ENCODE data around the gene NAALADL2.

The NAALADL2 gene

DNA sequence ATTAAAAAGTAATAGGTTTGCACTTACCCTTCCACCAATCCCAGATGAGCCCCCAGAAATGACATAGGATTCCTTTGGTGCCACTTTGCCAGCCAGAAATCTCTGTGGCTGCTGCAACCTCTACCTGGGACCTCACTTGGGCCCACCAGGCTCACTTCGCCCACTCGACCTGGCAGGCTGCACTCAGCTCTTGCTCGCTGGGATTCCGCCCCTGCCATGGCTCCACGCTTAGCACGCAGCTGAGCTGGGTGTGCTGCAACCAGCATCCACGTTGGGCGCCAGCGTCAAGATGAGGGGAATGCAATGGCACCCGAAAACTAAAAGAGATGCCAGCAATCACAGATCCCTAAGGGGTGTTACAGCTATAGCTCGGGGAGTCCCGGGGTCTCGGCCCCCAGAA is 761.0 kb downstream of the NAALADL2 start:
- no peak for DNase-seq

GRCh38 chr3:175620532-175620931 is 761.4 kb downstream of the NAALADL2 start:
- no peak for DNase-seq

- DNase-seq: no peak
Measured at GRCh38 chr3:175640958-175641357, 781.8 kb downstream of the NAALADL2 start.

- no peak for DNase-seq
Measured at GRCh38 chr3:175646865-175647264, 787.7 kb downstream of the NAALADL2 start.

GRCh38 chr3:175648899-175649298 is 789.8 kb downstream of the NAALADL2 start:
- DNase-seq: no peak

GRCh38 chr3:175651716-175652115 is 792.6 kb downstream of the NAALADL2 start:
- no peak for DNase-seq

GRCh38 chr3:175655351-175655750 is 796.2 kb downstream of the NAALADL2 start:
- DNase-seq: no peak

DNA sequence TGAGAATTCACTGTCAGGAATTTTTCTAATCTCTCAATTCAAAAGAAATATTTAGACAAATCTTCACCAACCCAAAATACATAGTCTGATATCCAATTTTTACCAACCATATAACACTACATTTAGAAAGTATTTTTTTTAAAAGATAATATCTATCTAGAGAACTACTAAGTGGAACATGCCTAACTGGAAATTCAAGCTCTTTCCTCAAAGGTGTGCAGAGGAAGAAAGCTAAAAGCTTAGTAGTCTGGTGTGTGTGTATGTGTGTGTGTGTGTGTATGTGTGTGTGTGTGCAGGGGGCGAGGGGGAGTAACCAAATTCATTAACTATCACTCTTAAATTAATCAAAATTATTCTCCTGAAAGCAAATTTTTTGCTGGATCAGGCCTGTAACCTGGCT is 797.3 kb downstream of the NAALADL2 start:
- no peak for DNase-seq

- no peak for DNase-seq
Measured at GRCh38 chr3:175659670-175660350, 800.7 kb downstream of the NAALADL2 start.

DNA sequence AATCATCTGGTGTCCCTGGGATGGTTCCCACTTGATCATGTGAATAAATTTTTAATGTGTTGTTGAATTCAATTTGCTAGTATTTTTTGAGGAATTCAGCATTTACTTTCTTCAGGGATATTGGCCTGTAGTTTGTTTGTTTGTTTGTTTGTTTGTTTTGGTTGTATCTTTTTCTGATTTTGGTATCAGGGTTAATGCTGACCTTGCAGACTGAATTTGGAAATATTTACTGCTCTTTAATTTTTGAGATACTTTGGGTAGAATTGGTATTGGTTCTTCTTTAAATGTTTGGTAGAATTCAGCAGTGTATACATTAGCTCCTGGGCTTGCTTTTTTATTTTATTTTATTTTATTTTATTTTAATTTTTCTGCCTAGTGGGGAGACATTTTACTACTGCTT is 803.7 kb downstream of the NAALADL2 start:
- no peak for DNase-seq

DNA sequence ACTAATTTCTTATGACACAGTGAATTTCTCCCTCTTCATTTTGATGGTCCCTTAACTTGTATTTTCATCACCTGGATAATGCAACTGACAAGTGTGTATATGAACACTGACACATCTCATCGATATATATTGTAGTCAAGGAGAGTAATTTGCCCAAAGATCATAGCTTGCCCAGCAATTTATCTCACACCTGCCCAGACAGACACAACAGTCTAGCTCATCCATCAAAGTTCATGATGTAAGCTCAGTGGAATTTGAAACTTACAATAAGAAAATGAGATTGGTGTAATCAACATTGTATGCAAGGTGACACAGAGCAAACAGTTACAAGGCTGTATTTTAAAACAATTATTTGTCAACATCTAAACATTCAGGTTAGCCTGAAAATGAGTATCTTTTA is 805.8 kb downstream of the NAALADL2 start:
- no peak for DNase-seq

DNA sequence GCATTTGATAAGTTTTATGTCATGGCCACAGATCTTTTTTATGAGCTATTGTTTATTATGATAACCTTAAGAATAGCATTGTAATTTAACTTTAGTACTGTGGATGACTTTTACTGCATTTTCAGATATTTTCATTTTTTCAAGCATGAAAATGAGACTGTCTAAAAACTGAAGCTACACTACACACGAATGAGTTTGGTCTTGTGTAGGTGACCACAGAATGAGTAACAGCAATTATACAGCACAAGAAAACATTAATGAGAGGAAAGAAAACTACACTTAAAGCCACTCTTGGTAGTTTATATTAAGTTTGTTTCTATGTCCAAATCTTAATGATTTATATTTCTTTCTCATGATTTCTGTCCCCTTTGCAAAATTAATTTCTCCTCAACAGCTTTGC is 809.2 kb downstream of the NAALADL2 start:
- DNase-seq: no peak

DNA sequence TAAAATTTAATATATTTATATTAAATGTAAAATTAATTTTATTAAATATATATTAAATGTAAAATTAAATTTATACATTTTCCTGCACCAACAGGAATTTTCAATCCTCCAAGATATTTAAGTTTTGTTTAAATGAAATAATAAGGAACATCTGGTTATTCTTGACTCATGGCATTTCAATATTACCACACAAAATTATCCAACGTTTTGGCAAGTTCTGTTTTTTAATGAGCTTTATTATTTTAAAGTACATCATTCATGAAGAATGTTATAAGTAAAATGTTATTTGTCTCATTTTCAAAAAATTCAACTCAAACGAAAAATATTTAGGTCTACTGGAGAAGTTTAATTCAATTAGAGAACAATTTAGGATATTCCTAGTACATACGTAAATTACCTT is 811.4 kb downstream of the NAALADL2 start:
- no peak for DNase-seq

DNA sequence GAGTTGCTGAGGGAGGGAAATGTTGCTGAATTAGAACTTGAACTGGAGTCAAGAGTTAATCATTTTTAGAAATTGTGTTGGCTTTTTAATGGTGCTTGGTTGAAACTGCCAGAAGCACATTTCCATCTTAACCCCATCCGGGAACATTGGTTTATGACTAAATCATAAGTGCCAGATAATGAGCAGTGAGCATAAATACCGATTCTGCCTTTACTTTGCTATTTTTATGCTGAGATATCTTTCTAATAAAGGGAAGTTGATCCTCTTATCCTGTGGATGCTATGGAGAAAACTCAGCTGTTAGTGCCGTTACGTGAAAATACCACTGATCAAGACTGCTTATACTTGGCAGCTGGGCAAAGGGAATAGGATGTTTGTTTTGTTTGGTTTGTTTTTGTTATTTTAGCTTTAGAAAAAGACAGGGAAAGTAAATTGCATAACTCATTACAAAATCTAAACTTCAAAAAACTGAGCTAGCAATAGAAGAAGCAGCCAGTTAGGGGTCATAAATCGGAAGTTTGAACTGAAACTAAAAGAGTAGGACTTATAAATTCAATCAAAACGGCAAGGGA is 813.1 kb downstream of the NAALADL2 start:
- no peak for DNase-seq

DNA sequence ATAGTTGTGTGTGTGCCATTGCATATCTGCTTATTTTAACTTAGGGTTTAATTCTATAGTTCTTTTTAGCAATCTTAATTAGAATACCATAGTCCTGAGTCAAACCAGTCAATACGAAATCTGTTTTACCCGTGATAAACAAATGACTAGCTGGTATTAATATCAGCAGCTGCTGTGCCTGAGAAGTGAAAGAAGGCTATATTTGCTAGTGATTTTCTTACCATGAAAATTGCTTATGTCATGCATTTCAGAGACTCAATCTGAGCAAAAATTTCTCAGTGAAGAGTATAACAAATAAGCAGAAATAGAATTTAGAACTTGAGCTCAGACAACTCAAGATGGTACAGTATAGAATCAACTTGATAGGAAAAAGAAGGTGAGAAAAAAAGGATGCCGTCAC is 820.4 kb downstream of the NAALADL2 start:
- DNase-seq: no peak

- DNase-seq: no peak
Measured at GRCh38 chr3:175692256-175692655, 833.1 kb downstream of the NAALADL2 start.

GRCh38 chr3:175695251-175695650 is 836.1 kb downstream of the NAALADL2 start:
- DNase-seq: no peak

- DNase-seq: no peak
Measured at GRCh38 chr3:175702956-175703355, 843.8 kb downstream of the NAALADL2 start.

- DNase-seq: no peak
Measured at GRCh38 chr3:175704366-175705055, 845.4 kb downstream of the NAALADL2 start.

GRCh38 chr3:175713268-175713667 is 854.1 kb downstream of the NAALADL2 start:
- DNase-seq: no peak

- DNase-seq: no peak
Measured at GRCh38 chr3:175716446-175716845, 857.3 kb downstream of the NAALADL2 start.

DNA sequence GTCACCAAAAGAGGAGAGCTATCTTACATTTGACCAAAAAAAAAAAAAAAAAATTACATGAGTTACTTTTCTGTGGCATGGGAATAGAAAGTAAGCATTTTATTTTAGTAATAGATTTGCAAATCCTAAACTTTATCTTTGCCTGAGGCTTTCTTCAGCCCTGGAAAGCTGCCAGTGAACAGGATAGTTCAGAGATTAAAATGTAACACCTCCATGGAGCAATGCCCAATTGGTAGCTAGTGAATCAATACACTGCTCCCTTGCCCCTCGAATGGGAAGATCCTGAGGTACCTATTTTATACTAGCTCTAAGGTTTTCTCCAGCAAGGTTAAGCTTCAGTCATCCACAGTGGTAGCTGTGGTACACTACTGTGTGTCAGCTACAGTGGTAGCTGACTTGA is 867.1 kb downstream of the NAALADL2 start:
- no peak for DNase-seq

GRCh38 chr3:175728566-175728965 is 869.4 kb downstream of the NAALADL2 start:
- DNase-seq: no peak

DNA sequence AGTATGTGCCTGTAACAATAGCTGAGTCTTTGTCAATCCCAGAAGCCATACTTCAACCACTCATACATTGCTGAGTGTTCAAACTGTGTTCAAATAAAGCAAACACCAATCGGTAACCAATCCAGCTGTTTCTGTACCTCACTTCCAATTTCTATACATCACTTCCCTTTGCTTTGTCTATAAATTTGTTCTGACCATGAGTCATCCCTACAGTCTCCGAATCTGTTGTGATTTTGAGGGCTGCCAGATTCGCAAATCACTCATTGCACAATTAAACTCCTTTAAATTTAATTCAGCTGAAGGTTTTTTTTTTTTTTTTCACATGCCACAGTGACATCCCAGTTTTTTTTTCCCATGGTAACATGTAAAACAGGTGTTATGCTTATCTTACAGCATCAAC is 870.3 kb downstream of the NAALADL2 start:
- no peak for DNase-seq

GRCh38 chr3:175731543-175731942 is 872.4 kb downstream of the NAALADL2 start:
- DNase-seq: no peak
